ENCODE data around the gene KSR1.
"Not testable (repeated sequence)": the region's sequence is repeated elsewhere in the genome, so short reads cannot be mapped to it uniquely, and the experiment has no call there.

GRCh38 chr17:27653449-27653971 lies 197.3 kb downstream of the KSR1 start:
- TF ChIP-seq EZH2 (IDR thresholded peaks at IDR 0.05; ENCODE audit: insufficient read depth, poor library complexity, severe bottlenecking); EZH2phosphoT487 (IDR thresholded peaks at IDR 0.05; ENCODE audit: insufficient read depth, low read depth): not testable (repeated sequence)

Data from GM23248 (cell line).